Measurements from ENCODE around the gene PPP2R5D.
A peak's percentile ranks its signal among the peaks of the same experiment; 100 is the strongest.

PPP2R5D gene

GRCh38 chr6:42963855-42964605 lies 20.3 kb upstream of the PPP2R5D start:
- DNase-seq = peak; percentile 38 to 61

GRCh38 chr6:42966571-42966970 lies 17.8 kb upstream of the PPP2R5D start:
- DNase-seq = no peak

- no peak for DNase-seq
These were observed 17.1 kb upstream of the PPP2R5D start for GRCh38 chr6:42967228-42967627.

- DNase-seq = no peak
These were observed 16.2 kb upstream of the PPP2R5D start for GRCh38 chr6:42968126-42968701.

- DNase-seq = no peak
These were observed 15.6 kb upstream of the PPP2R5D start for GRCh38 chr6:42968783-42969182.

- no peak for DNase-seq
These were observed 14.9 kb upstream of the PPP2R5D start for GRCh38 chr6:42969431-42969830.

- DNase-seq = no peak
These were observed 14.4 kb upstream of the PPP2R5D start for GRCh38 chr6:42969934-42970333.

GRCh38 chr6:42970871-42971612 lies 13.3 kb upstream of the PPP2R5D start:
- no peak for DNase-seq

GRCh38 chr6:42971746-42972327 lies 12.5 kb upstream of the PPP2R5D start:
- DNase-seq = no peak

- DNase-seq = no peak
These were observed 10.4 kb upstream of the PPP2R5D start for GRCh38 chr6:42973926-42974325.

GRCh38 chr6:42974919-42975505 lies 9.4 kb upstream of the PPP2R5D start:
- no peak for DNase-seq

- DNase-seq = peak in 1 of 2 experiments; percentile 36
These were observed 5.9 kb upstream of the PPP2R5D start for GRCh38 chr6:42978487-42978838.

- DNase-seq = peak; percentile 88 to 90
These were observed 5.4 kb upstream of the PPP2R5D start, which contains the start of gene PEX6 for GRCh38 chr6:42978839-42979522. PEX6 (minus strand) TSS chr6:42979181; CDS start chr6:42979150, 31 bp downstream.

- no peak for DNase-seq
These were observed 4.7 kb upstream of the PPP2R5D start for GRCh38 chr6:42979523-42980177.

GRCh38 chr6:42981836-42982235 lies 2.5 kb upstream of the PPP2R5D start:
- DNase-seq = no peak

GRCh38 chr6:42984924-42985475 lies 630 bp downstream of the PPP2R5D start:
- peak in 1 of 2 experiments; percentile 26 for DNase-seq

GRCh38 chr6:42987533-42988451 lies 3.4 kb downstream of the PPP2R5D start:
- no peak for DNase-seq

- no peak for DNase-seq
These were observed 4.2 kb downstream of the PPP2R5D start for GRCh38 chr6:42988486-42989020.

GRCh38 chr6:42989923-42990322 lies 5.6 kb downstream of the PPP2R5D start:
- no peak for DNase-seq

GRCh38 chr6:42993445-42993844 lies 9.1 kb downstream of the PPP2R5D start:
- no peak for DNase-seq
